ENCODE measurements around the gene RGS6. TPM values are rescaled to one million over a fixed set of nuclear protein-coding genes. Genes with fewer than 3 reads are reported as not detected.

The RGS6 gene
- total and polyA plus RNA-seq, 4 donors = 0.06 to 5.3 (median 0.17) TPM; not detected in 1

- TF ChIP-seq REST (IDR thresholded peaks at IDR 0.05) = no peak
- TF ChIP-seq HNF4A (conservative IDR thresholded peaks at IDR 0.05) = no peak
- TF ChIP-seq RXRA (IDR thresholded peaks at IDR 0.05) = no peak
- no peak for TF ChIP-seq CTCF (IDR thresholded peaks at IDR 0.05; ENCODE audit: low read depth, low read length, missing input control)
- TF ChIP-seq YY1 (IDR thresholded peaks at IDR 0.05) = no peak
- TF ChIP-seq FOXA1 (IDR thresholded peaks at IDR 0.05) = no peak
- no peak for TF ChIP-seq MAX (IDR thresholded peaks at IDR 0.05)
- TF ChIP-seq HNF4G (IDR thresholded peaks at IDR 0.05) = no peak
- no peak for TF ChIP-seq ZBTB33 (IDR thresholded peaks at IDR 0.05)
- no peak for TF ChIP-seq JUND (IDR thresholded peaks at IDR 0.05)
- TF ChIP-seq TAF1 (conservative IDR thresholded peaks at IDR 0.05) = no peak
- no peak for TF ChIP-seq SP1 (IDR thresholded peaks at IDR 0.05)
- TF ChIP-seq GABPA (IDR thresholded peaks at IDR 0.05 in 1 of 2, conservative IDR thresholded peaks at IDR 0.05 in 1 of 2) = no peak
- TF ChIP-seq EGR1 (IDR thresholded peaks at IDR 0.05; ENCODE audit: low read depth in 2 of 2) = no peak
- TF ChIP-seq NR2F2 (IDR thresholded peaks at IDR 0.05) = no peak
- TF ChIP-seq FOXA2 (IDR thresholded peaks at IDR 0.05) = no peak
- Histone ChIP-seq H3K4me3 (ENCODE audit: low read depth in 1 of 3, low read length in 3 of 3) (no peak overlapping the region), H3K4me1 (ENCODE audit: control insufficient read depth in 4 of 4, insufficient read depth in 4 of 4, low read length in 3 of 4) (peaks cover 5 to 28% (median 21%) of the 10 kb centered on the region in 4 donors), H3K27ac (ENCODE audit: low read depth in 1 of 2, low read length in 2 of 2) (no peak overlapping the region), H3K36me3 (ENCODE audit: control insufficient read depth in 4 of 4, insufficient read depth in 3 of 4, low read depth in 1 of 4, low read length in 3 of 4) (no peaks in the 10 kb centered on the region), H3K9me3 (ENCODE audit: control insufficient read depth in 4 of 4, low read length in 3 of 4) (no peaks in the 10 kb centered on the region), H3K27me3 (ENCODE audit: control insufficient read depth in 4 of 4, insufficient read depth in 4 of 4, low read length in 3 of 4) (no peaks in the 10 kb centered on the region), H3K9ac (ENCODE audit: low read depth in 1 of 2, low read length in 2 of 2) (no peak overlapping the region)
- DNase-seq (ENCODE audit: low spot score) = no peak
- WGBS = 78% methylated on average over 6 of the region's 6 CpGs
Observed at GRCh38 chr14:72549854-72550253, 617.6 kb downstream of the RGS6 start.

- H3K36me3 ChIP-seq (ENCODE audit: control insufficient read depth in 4 of 4, insufficient read depth in 3 of 4, low read depth in 1 of 4, low read length in 3 of 4) = no peaks in the 10 kb centered on the region
- no peak overlapping the region for H3K27ac ChIP-seq (ENCODE audit: low read depth in 1 of 2, low read length in 2 of 2)
- no peaks in the 10 kb centered on the region for H3K27me3 ChIP-seq (ENCODE audit: control insufficient read depth in 4 of 4, insufficient read depth in 4 of 4, low read length in 3 of 4)
- H3K9ac ChIP-seq (ENCODE audit: low read depth in 1 of 2, low read length in 2 of 2) = no peak overlapping the region
- WGBS = 94% methylated on average over 4 of the region's 4 CpGs
- H3K4me1 ChIP-seq (ENCODE audit: control insufficient read depth in 4 of 4, insufficient read depth in 4 of 4, low read length in 3 of 4) = peaks cover 0 to 22% (median 15%) of the 10 kb centered on the region in 4 donors
- TF ChIP-seq MAX (IDR thresholded peaks at IDR 0.05) = no peak
- H3K4me3 ChIP-seq (ENCODE audit: low read depth in 1 of 3, low read length in 3 of 3) = no peak overlapping the region
- H3K9me3 ChIP-seq (ENCODE audit: control insufficient read depth in 4 of 4, low read length in 3 of 4) = no peaks in the 10 kb centered on the region
- DNase-seq (ENCODE audit: low spot score) = no peak
Observed at GRCh38 chr14:72550513-72550912, 618.3 kb downstream of the RGS6 start.
